Gastroesophageal sphincter (tissue), 3 donors: ENCODE data around the gene IFRD1.

Source experiments
- CTCF ChIP-seq, 4 experiments: fragments of 200-600 bp in 2 of 4; fragments of 450-650 bp in 2 of 4; sonication (generic) in 1 of 4; IDR thresholded peaks; one replicate each; pipeline ENCODE4 v1.5.1; 2017 to 2019; ENCODE audit warnings: antibody characterized with exemption in 4 of 4, mild to moderate bottlenecking in 2 of 4, moderate library complexity in 2 of 4
- EP300 ChIP-seq: sonication (generic); formaldehyde crosslinking; IDR thresholded peaks from one replicate; pipeline ENCODE4 v1.6.1; 2017; ENCODE audit warnings: antibody characterized with exemption, mild to moderate bottlenecking
- POLR2A ChIP-seq, 2 donors: fragments of 450-650 bp; IDR thresholded peaks; one replicate each; pipeline ENCODE4 v1.6.1; 2017; ENCODE audit warnings: antibody characterized with exemption in 2 of 2, mild to moderate bottlenecking in 2 of 2, moderate library complexity in 1 of 2
- POLR2AphosphoS5 ChIP-seq: sonication (generic); formaldehyde crosslinking; IDR thresholded peaks from one replicate; pipeline ENCODE4 v1.6.1; 2017; ENCODE audit warnings: antibody characterized with exemption

- TF ChIP-seq POLR2A (IDR thresholded peaks at IDR 0.05) (no peak), CTCF (IDR thresholded peaks at IDR 0.05) (no peak), EP300 (no peak), POLR2AphosphoS5 (peak; percentile 78)
Observed at GRCh38 chr7:112448891-112449290, 1.4 kb upstream of the IFRD1 start.
